ENCODE measurements around the gene CDK14. TPM values are rescaled to one million over a fixed set of nuclear protein-coding genes. Genes with fewer than 3 reads are reported as not detected.
"Not testable (repeated sequence)": the region's sequence is repeated elsewhere in the genome, so short reads cannot be mapped to it uniquely, and the experiment has no call there.

The CDK14 gene
- total RNA-seq, 1 donor from 2014 or later, result 6.4 TPM

DNA sequence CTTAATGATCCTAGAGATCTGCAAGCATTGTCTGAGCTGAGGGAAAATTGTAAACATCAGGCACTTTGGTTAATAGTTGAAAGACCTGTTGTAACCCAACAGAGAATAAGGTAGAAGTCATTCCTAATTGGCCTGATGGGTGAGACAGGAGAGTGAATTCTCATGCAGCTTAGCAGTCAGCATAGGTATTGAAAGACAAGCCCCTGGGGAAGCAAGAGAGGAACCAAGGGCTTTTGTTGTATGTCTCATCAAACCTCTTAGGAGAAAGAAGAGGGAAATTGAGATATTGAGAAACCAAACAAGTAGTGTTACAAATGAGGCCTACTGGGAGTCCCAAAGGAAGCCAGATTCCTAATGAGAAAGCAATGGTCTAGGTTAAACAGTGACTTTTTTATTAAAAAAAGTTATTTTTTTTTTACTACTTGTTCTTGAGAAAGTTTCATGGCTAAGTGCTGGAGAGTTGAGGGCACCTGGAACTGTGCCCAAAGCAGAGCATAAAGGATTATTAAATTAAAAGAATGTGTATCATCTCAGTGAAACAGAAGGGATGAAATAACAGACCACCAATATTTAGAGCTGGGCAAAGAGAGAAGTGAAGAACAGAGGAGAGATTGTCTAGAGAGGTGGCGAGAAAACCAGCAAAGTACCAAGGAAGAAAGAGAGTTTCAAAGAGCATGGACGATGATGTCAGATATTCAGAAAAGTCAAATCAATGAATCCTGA, 168.9 kb downstream of the CDK14 start:
- TF ChIP-seq, protein P1, sequence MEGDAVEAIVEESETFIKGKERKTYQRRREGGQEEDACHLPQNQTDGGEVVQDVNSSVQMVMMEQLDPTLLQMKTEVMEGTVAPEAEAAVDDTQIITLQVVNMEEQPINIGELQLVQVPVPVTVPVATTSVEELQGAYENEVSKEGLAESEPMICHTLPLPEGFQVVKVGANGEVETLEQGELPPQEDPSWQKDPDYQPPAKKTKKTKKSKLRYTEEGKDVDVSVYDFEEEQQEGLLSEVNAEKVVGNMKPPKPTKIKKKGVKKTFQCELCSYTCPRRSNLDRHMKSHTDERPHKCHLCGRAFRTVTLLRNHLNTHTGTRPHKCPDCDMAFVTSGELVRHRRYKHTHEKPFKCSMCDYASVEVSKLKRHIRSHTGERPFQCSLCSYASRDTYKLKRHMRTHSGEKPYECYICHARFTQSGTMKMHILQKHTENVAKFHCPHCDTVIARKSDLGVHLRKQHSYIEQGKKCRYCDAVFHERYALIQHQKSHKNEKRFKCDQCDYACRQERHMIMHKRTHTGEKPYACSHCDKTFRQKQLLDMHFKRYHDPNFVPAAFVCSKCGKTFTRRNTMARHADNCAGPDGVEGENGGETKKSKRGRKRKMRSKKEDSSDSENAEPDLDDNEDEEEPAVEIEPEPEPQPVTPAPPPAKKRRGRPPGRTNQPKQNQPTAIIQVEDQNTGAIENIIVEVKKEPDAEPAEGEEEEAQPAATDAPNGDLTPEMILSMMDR (conservative IDR thresholded peaks at IDR 0.05; ENCODE audit: low read depth, low read length), result no peak
- DNase-seq (ENCODE audit: low read depth), result no peak
- no peak overlapping the region for H3K4me3 ChIP-seq (ENCODE audit: low read depth, low read length)

DNA sequence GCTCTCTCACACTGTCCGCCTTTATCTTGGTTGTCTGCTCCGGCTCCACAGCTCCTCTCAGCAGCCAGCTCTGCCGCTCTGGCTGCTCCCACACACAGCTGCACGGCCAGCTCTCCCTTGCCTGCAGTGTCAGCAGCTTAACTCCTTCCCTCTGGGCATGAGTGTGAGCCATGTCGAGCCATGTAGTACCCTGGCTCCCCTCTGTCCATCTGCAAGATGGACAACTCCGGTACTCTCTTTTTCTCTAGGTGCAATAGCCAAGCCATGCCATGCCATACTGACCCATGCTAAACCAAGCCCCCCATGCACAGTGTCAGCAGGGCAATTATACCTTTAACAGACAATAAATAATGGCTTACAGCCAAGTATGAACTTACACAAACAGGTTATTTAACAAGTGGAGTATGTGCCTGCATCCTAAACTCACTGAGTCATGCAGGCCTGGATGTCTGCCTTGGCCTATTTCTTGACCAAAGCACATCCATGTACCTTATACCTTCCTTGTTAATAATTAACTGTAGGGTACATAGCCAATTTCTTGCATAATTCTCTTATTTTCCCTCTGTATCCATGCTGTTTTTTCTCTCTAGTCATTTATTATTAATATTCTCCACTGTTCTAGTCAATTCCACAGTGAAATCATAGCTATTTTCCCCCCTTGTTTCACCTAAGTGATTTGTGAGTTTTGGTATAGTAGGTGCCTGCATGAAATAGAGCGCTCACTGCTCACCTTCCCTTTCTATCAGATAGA, 170.9 kb downstream of the CDK14 start:
- TF ChIP-seq, protein P1 (conservative IDR thresholded peaks at IDR 0.05; ENCODE audit: low read depth, low read length), result no peak
- DNase-seq (ENCODE audit: low read depth), result peak; percentile 82
- H3K4me3 ChIP-seq (ENCODE audit: low read depth, low read length), result peak overlapping the region; percentile 29

GRCh38 chr7:90768301-90768700, 172.2 kb downstream of the CDK14 start:
- TF ChIP-seq, protein P1 (conservative IDR thresholded peaks at IDR 0.05; ENCODE audit: low read depth, low read length), result no peak
- no peak overlapping the region for H3K4me3 ChIP-seq (ENCODE audit: low read depth, low read length)
- DNase-seq (ENCODE audit: low read depth), result no peak

- no peak for DNase-seq (ENCODE audit: low read depth)
- H3K4me3 ChIP-seq (ENCODE audit: low read depth, low read length), result no peak overlapping the region
- TF ChIP-seq, protein P1 (conservative IDR thresholded peaks at IDR 0.05; ENCODE audit: low read depth, low read length), result no peak
Observed at GRCh38 chr7:90769036-90769435, 172.9 kb downstream of the CDK14 start.

- not testable (repeated sequence) for DNase-seq (ENCODE audit: low read depth); H3K4me3 ChIP-seq (ENCODE audit: low read depth, low read length)
Observed at GRCh38 chr7:90769566-90769965, 173.4 kb downstream of the CDK14 start.

GRCh38 chr7:90771281-90771680, 175.2 kb downstream of the CDK14 start:
- DNase-seq (ENCODE audit: low read depth), result no peak
- no peak overlapping the region for H3K4me3 ChIP-seq (ENCODE audit: low read depth, low read length)
- TF ChIP-seq, protein P1 (conservative IDR thresholded peaks at IDR 0.05; ENCODE audit: low read depth, low read length), result no peak

- no peak for DNase-seq (ENCODE audit: low read depth)
- TF ChIP-seq, protein P1 (conservative IDR thresholded peaks at IDR 0.05; ENCODE audit: low read depth, low read length), result no peak
- no peak overlapping the region for H3K4me3 ChIP-seq (ENCODE audit: low read depth, low read length)
Observed at GRCh38 chr7:90772410-90772809, 176.3 kb downstream of the CDK14 start.
